Measurements from ENCODE around the gene ADAMTS6. TPM values are rescaled to one million over a fixed set of nuclear protein-coding genes. Genes with fewer than 3 reads are reported as not detected.
A peak's percentile ranks its signal among the peaks of the same experiment; 100 is the strongest.

ADAMTS6 gene
- total RNA-seq, 2 experiments from 2014 or later = 1.1 to 1.9 TPM

DNA sequence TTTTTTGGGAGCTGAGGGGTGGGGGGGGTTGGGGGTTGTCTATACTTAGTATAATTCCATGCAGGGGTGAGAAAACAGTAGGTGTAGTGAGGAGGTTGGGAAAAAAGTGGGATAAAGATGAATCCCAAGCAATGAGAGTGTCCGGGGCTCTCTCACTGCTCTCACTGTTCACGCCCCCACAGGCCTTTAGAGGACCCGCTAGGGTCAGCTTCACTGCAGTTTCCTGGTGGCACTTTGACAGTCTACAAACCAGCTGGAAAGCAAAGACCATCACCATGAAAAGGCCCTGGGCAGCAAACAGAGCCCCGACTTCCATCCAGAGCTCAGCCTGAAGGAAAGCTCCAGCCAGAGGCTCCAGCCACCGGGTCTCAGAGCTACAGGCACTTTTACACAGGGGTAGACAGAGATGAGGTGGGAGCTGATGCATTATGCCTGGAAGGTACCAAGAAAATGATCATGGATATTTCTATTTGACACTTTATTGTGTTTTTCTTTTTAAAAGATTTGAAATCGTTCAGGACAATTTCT, 355.1 kb downstream of the ADAMTS6 start:
- H3K4me1 Mint-ChIP-seq (ENCODE audit: low read depth) = no peaks in the 10 kb centered on the region
- TF ChIP-seq, protein P1, sequence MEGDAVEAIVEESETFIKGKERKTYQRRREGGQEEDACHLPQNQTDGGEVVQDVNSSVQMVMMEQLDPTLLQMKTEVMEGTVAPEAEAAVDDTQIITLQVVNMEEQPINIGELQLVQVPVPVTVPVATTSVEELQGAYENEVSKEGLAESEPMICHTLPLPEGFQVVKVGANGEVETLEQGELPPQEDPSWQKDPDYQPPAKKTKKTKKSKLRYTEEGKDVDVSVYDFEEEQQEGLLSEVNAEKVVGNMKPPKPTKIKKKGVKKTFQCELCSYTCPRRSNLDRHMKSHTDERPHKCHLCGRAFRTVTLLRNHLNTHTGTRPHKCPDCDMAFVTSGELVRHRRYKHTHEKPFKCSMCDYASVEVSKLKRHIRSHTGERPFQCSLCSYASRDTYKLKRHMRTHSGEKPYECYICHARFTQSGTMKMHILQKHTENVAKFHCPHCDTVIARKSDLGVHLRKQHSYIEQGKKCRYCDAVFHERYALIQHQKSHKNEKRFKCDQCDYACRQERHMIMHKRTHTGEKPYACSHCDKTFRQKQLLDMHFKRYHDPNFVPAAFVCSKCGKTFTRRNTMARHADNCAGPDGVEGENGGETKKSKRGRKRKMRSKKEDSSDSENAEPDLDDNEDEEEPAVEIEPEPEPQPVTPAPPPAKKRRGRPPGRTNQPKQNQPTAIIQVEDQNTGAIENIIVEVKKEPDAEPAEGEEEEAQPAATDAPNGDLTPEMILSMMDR (IDR thresholded peaks at IDR 0.05) = no peak
- H3K36me3 Mint-ChIP-seq (ENCODE audit: low read depth) = no peaks in the 10 kb centered on the region
- no peak overlapping the region for H3K4me3 Mint-ChIP-seq
- ChIA-PET CTCF (no interaction called here), POLR2A (no interaction called here)
- H3K27ac Mint-ChIP-seq = no peak overlapping the region
- DNase-seq (no peak), ATAC-seq (no peak)
- no peaks in the 10 kb centered on the region for H3K9me3 Mint-ChIP-seq
- H3K27me3 Mint-ChIP-seq = no peaks in the 10 kb centered on the region
- intact Hi-C loops (cut with micrococcal nuclease) = no loop called here

DNA sequence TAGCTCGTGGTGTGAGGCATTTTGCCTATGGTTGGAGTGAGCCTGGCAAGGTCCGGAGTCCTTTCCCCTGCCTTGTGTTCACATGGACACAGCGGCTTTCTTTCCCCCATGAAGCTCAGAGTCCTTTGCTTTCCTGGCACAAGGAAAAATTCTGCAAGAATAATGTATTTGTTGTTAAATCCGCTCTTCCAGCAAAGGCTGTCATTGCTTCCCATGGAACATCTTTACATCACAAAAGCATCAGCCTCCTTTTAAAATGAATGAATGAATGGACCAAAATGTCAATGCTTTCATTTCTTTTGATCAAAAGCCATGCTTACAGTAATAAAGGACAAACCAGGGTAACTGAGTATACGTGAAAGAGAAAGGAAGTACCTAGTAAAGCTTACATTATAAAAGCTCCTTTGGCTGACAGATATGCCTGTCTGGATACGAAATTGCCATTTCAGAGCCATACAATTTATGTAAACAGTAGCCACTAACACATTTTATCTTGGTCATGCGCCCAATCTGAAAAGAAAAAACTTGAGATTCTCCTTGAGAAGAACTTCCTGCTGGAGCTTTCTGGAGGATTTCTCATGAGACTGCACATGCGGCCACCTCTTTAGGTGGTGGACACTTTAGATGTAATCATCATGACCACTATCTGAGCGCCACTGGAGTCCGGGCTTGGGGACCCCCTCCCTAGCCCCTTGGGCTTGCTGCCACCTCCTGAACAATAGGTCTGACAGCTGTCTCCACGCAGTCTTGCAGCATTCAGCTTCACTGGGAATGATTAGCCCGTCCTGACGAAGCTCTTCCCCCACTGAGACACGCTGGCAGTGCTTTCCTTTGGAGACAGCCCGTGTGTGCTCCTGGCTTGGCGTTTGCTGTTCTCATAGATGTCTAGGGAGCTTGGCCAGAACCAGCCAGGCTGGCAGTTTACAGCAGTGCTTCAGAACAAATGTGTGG, 355.9 kb downstream of the ADAMTS6 start:
- no peaks in the 10 kb centered on the region for H3K36me3 Mint-ChIP-seq (ENCODE audit: low read depth)
- H3K4me3 Mint-ChIP-seq = no peak overlapping the region
- ChIA-PET CTCF (no interaction called here), POLR2A (no interaction called here)
- DNase-seq (no peak), ATAC-seq (no peak)
- no peak overlapping the region for H3K27ac Mint-ChIP-seq
- intact Hi-C loops (cut with micrococcal nuclease) = no loop called here
- no peaks in the 10 kb centered on the region for H3K9me3 Mint-ChIP-seq
- H3K4me1 Mint-ChIP-seq (ENCODE audit: low read depth) = no peaks in the 10 kb centered on the region
- H3K27me3 Mint-ChIP-seq = no peaks in the 10 kb centered on the region
- TF ChIP-seq, protein P1 (IDR thresholded peaks at IDR 0.05) = no peak

- ATAC-seq (peak; percentile 53), DNase-seq (peak; percentile 44)
- no peaks in the 10 kb centered on the region for H3K36me3 Mint-ChIP-seq (ENCODE audit: low read depth)
- H3K9me3 Mint-ChIP-seq = peaks cover 6% of the 10 kb centered on the region
- CTCF ChIA-PET = no interaction called here
- POLR2A ChIA-PET = no interaction called here
- no peaks in the 10 kb centered on the region for H3K4me1 Mint-ChIP-seq (ENCODE audit: low read depth)
- peak overlapping the region; percentile 47 for H3K27ac Mint-ChIP-seq
- H3K4me3 Mint-ChIP-seq = no peak overlapping the region
- intact Hi-C loops (cut with micrococcal nuclease) = no loop called here
- H3K27me3 Mint-ChIP-seq = no peaks in the 10 kb centered on the region
- TF ChIP-seq, protein P1 (IDR thresholded peaks at IDR 0.05) = no peak
Observed at GRCh38 chr5:65121880-65122436, 359.8 kb downstream of the ADAMTS6 start.

DNA sequence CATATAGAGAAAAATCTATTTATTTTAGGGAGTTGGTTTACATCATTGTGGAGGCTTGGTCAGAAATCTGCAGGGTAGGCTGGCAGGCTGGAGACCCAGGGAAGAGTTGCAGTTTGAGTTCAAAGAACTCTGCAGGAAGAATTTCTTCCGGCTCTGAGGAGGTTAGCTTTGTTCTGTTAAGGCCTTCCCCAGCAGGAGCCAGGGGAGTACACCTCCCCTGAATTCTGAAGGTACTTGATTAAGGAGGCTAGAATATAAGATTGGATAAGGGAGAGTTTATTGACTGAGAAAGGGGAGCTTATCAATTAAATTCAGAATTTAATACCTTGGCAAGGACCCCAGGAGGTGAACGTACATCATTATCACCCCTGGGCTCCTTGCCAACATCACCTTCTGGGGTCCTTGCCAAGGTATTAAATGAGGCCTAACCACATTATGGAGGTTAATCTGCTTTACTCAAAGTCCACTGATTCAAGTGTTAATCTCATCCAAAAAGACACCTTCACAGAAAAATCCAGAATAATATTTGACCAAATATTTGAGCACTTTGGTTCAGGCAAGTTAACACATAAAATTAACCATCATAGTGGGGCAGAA, 361.3 kb downstream of the ADAMTS6 start:
- Mint-ChIP-seq H3K4me3 (no peak overlapping the region), H3K9me3 (peaks cover 6% of the 10 kb centered on the region), H3K4me1 (ENCODE audit: low read depth) (no peaks in the 10 kb centered on the region), H3K36me3 (ENCODE audit: low read depth) (no peaks in the 10 kb centered on the region), H3K27me3 (no peaks in the 10 kb centered on the region), H3K27ac (no peak overlapping the region)
- no peak for ATAC-seq
- intact Hi-C loops (cut with micrococcal nuclease) = no loop called here
- ChIA-PET CTCF (no interaction called here), POLR2A (no interaction called here)
- TF ChIP-seq, protein P1 (IDR thresholded peaks at IDR 0.05) = no peak
- no peak for DNase-seq
